Loucy (cell line): Measurements from ENCODE around the gene KBTBD2.

Source experiments
- H2AFZ ChIP-seq: fragments of 200-600 bp; sonication (generic); 2 replicates; pipeline ENCODE4 v1.6.0; 2016; ENCODE audit warnings: antibody characterized with exemption, mild to moderate bottlenecking, low read length, moderate library complexity
- H3F3A ChIP-seq: fragments of 200-600 bp; 2 replicates; pipeline ENCODE4 v1.6.0; 2016; ENCODE audit warnings: antibody characterized with exemption, low read depth, mild to moderate bottlenecking
- H3K27me3 ChIP-seq: fragments of 200-600 bp; sonication (generic); 2 replicates; pipeline ENCODE4 v1.6.1; 2014; ENCODE audit warnings: low read length, mild to moderate bottlenecking; ENCODE audit not compliant: insufficient read depth, poor library complexity, severe bottlenecking
- H3K36me3 ChIP-seq: fragments of 200-600 bp; sonication (generic); 2 replicates; pipeline ENCODE4 v1.6.1; 2016; ENCODE audit warnings: low read length; ENCODE audit not compliant: insufficient read depth
- H3K4me1 ChIP-seq: fragments of 200-600 bp; sonication (generic); 2 replicates; pipeline ENCODE4 v1.5.1; 2014; ENCODE audit warnings: low read length, mild to moderate bottlenecking; ENCODE audit not compliant: insufficient read depth, poor library complexity, severe bottlenecking
- H3K4me2 ChIP-seq: fragments of 200-600 bp; sonication (generic); 2 replicates; pipeline ENCODE4 v1.6.0; 2014; ENCODE audit warnings: antibody characterized with exemption, low read length, low read depth, mild to moderate bottlenecking; ENCODE audit not compliant: poor library complexity, severe bottlenecking
- H3K4me3 ChIP-seq: fragments of 200-600 bp; sonication (generic); 2 replicates; pipeline ENCODE4 v1.5.1; 2014; ENCODE audit warnings: low read length, mild to moderate bottlenecking, mixed read lengths; ENCODE audit not compliant: poor library complexity, severe bottlenecking
- H3K79me2 ChIP-seq: fragments of 200-600 bp; sonication (generic); 2 replicates; pipeline ENCODE4 v1.6.1; 2014; ENCODE audit warnings: low read length; ENCODE audit not compliant: insufficient read depth
- H3K9ac ChIP-seq: fragments of 200-600 bp; sonication (generic); 2 replicates; pipeline ENCODE4 v1.6.0; 2014; ENCODE audit warnings: mild to moderate bottlenecking, low read depth, low read length, moderate library complexity; ENCODE audit not compliant: poor library complexity, severe bottlenecking
- H3K9me2 ChIP-seq: fragments of 200-600 bp; sonication (generic); replicated peaks from 2 replicates; pipeline ENCODE4 v1.6.1; 2016; ENCODE audit warnings: low read depth, low read length, mixed read lengths
- H3K9me3 ChIP-seq: fragments of 200-600 bp; sonication (generic); 2 replicates; pipeline ENCODE4 v1.6.1; 2014; ENCODE audit warnings: mild to moderate bottlenecking, antibody characterized with exemption, low read length, low read depth; ENCODE audit not compliant: insufficient read depth
- H4K20me1 ChIP-seq: fragments of 200-600 bp; sonication (generic); 2 replicates; pipeline ENCODE4 v1.6.0; 2014; ENCODE audit warnings: antibody characterized with exemption, low read length, mild to moderate bottlenecking; ENCODE audit not compliant: insufficient read depth, poor library complexity, severe bottlenecking
- CTCF ChIP-seq: fragments of 200-600 bp; sonication (generic); conservative IDR thresholded peaks from 2 replicates; pipeline ENCODE4 v1.5.1; 2014; ENCODE audit warnings: mild to moderate bottlenecking, antibody characterized with exemption, low read length
- EZH2phosphoT487 ChIP-seq: fragments of 200-600 bp; IDR thresholded peaks from 2 replicates; pipeline ENCODE4 v1.6.1; 2018; ENCODE audit warnings: antibody characterized with exemption, mild to moderate bottlenecking, moderate library complexity, borderline replicate concordance

Gene KBTBD2

GRCh38 chr7:32891800-32892520 lies 400 bp upstream of the KBTBD2 start:
- Histone ChIP-seq H3K4me2 (peak overlapping the region; percentile 72), H2AFZ (peak overlapping the region; percentile 76), H4K20me1 (peaks cover 40% of the 10 kb centered on the region), H3K9me2 (no peaks in the 10 kb centered on the region), H3K4me3 (peak overlapping the region; percentile 95), H3K4me1 (peaks cover 40% of the 10 kb centered on the region), H3K9me3 (no peaks in the 10 kb centered on the region), H3F3A (no peaks in the 10 kb centered on the region), H3K9ac (peak overlapping the region; percentile 98), H3K36me3 (no peaks in the 10 kb centered on the region), H3K27me3 (no peaks in the 10 kb centered on the region), H3K79me2 (peaks cover 40% of the 10 kb centered on the region)
- TF ChIP-seq CTCF (no peak), EZH2phosphoT487 (no peak)

DNA sequence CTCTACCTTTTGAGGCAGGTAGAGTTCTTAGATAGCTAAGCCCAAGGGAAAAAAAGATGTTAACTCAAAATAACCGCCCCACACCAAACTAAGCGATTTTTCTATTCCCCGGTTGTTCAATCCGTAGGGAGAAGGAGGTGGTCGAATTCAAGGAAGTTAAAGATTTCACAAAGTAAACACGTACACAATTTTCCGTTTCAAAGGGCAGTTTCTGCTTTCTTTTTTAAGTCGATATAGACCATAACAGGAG lies 842 bp downstream of the KBTBD2 start:
- Histone ChIP-seq H3K9me2 (no peaks in the 10 kb centered on the region), H3K4me1 (peaks cover 50% of the 10 kb centered on the region), H3F3A (no peaks in the 10 kb centered on the region), H3K27me3 (no peaks in the 10 kb centered on the region), H4K20me1 (peaks cover 52% of the 10 kb centered on the region), H3K4me2 (peak overlapping the region; percentile 94), H3K9ac (peak overlapping the region; percentile 98), H3K4me3 (peak overlapping the region; percentile 95), H3K36me3 (no peaks in the 10 kb centered on the region), H3K9me3 (no peaks in the 10 kb centered on the region), H3K79me2 (peaks cover 53% of the 10 kb centered on the region), H2AFZ (peak overlapping the region; percentile 34; the same call in 1 of the 2 replicates)
- TF ChIP-seq CTCF (no peak), EZH2phosphoT487 (no peak)

GRCh38 chr7:32890010-32890792 lies 1.4 kb downstream of the KBTBD2 start:
- Histone ChIP-seq H3K4me3 (peak overlapping the region; percentile 95), H3K36me3 (no peaks in the 10 kb centered on the region), H3K27me3 (no peaks in the 10 kb centered on the region), H3K4me1 (peaks cover 54% of the 10 kb centered on the region), H3F3A (no peaks in the 10 kb centered on the region), H3K9me2 (no peaks in the 10 kb centered on the region), H4K20me1 (peaks cover 58% of the 10 kb centered on the region), H3K4me2 (peak overlapping the region; percentile 94), H3K9ac (peak overlapping the region; percentile 98), H3K9me3 (no peaks in the 10 kb centered on the region), H2AFZ (peak overlapping the region; percentile 34; the same call in 1 of the 2 replicates), H3K79me2 (peaks cover 58% of the 10 kb centered on the region)
- TF ChIP-seq EZH2phosphoT487: no peak
- no peak for TF ChIP-seq CTCF
